Adipocyte (in vitro differentiated cells): ENCODE data around the gene RGMB.
A peak's percentile ranks its signal among the peaks of the same experiment; 100 is the strongest.

Experiments
- DNase-seq: peaks from one replicate; pipeline ENCODE4 v3.0.0-alpha.2; 2015; ENCODE audit warnings: low read depth
- H3K27me3 ChIP-seq: replicated peaks from 2 replicates; pipeline ENCODE4 v1.7.0; 2013; ENCODE audit warnings: mild to moderate bottlenecking, low read length, moderate library complexity; ENCODE audit not compliant: control insufficient read depth, insufficient read depth
- H3K36me3 ChIP-seq: 2 replicates; pipeline ENCODE4 v1.7.0; 2013; ENCODE audit warnings: low read length, mild to moderate bottlenecking, moderate library complexity; ENCODE audit not compliant: control insufficient read depth, insufficient read depth, severe bottlenecking
- H3K4me1 ChIP-seq: 2 replicates; pipeline ENCODE4 v1.7.0; 2013; ENCODE audit warnings: mild to moderate bottlenecking, low read length, moderate library complexity; ENCODE audit not compliant: control insufficient read depth, insufficient read depth
- H3K4me3 ChIP-seq: 2 replicates; pipeline ENCODE4 v1.7.0; 2013; ENCODE audit warnings: mild to moderate bottlenecking, low read length, moderate library complexity
- H3K9ac ChIP-seq: 2 replicates; pipeline ENCODE4 v1.7.0; 2013; ENCODE audit warnings: mild to moderate bottlenecking, low read length, moderate library complexity
- H3K9me3 ChIP-seq: 2 replicates; pipeline ENCODE4 v1.7.0; 2013; ENCODE audit warnings: mild to moderate bottlenecking, low read length, moderate library complexity; ENCODE audit not compliant: control insufficient read depth

RGMB gene

GRCh38 chr5:98775246-98776065, 2.0 kb downstream of the RGMB start:
- no peaks in the 10 kb centered on the region for H3K27me3 ChIP-seq
- H3K36me3 ChIP-seq: peaks cover 18% of the 10 kb centered on the region

GRCh38 chr5:98776066-98776705, 2.7 kb downstream of the RGMB start:
- Histone ChIP-seq H3K4me1 (peaks cover 59% of the 10 kb centered on the region), H3K36me3 (peaks cover 25% of the 10 kb centered on the region), H3K27me3 (no peaks in the 10 kb centered on the region), H3K9ac (peak overlapping the region; percentile 96), H3K4me3 (peak overlapping the region; percentile 90), H3K9me3 (no peaks in the 10 kb centered on the region)
- DNase-seq: peak; percentile 85

More at GRCh38 chr5:98775246-98776065, 2.0 kb downstream of the RGMB start:
- no peak for DNase-seq
- H3K4me1 ChIP-seq: peaks cover 55% of the 10 kb centered on the region
- H3K4me3 ChIP-seq: peak overlapping the region; percentile 90
- peak overlapping the region; percentile 96 for H3K9ac ChIP-seq
- H3K9me3 ChIP-seq: no peaks in the 10 kb centered on the region

GRCh38 chr5:98777295-98777694, 3.8 kb downstream of the RGMB start:
- no peak for DNase-seq
- Histone ChIP-seq H3K36me3 (peaks cover 36% of the 10 kb centered on the region), H3K4me1 (peaks cover 51% of the 10 kb centered on the region), H3K9me3 (no peaks in the 10 kb centered on the region), H3K9ac (no peak overlapping the region), H3K27me3 (no peaks in the 10 kb centered on the region), H3K4me3 (peak overlapping the region; percentile 36)

GRCh38 chr5:98779264-98779877, 5.9 kb downstream of the RGMB start:
- Histone ChIP-seq H3K9me3 (no peaks in the 10 kb centered on the region), H3K4me3 (peak overlapping the region; percentile 40), H3K27me3 (no peaks in the 10 kb centered on the region), H3K4me1 (peaks cover 51% of the 10 kb centered on the region), H3K36me3 (peaks cover 56% of the 10 kb centered on the region), H3K9ac (no peak overlapping the region)
- DNase-seq: no peak

- H3K9me3 ChIP-seq: no peaks in the 10 kb centered on the region
- H3K27me3 ChIP-seq: no peaks in the 10 kb centered on the region
- H3K4me1 ChIP-seq: peaks cover 60% of the 10 kb centered on the region
- H3K36me3 ChIP-seq: peaks cover 64% of the 10 kb centered on the region
- H3K4me3 ChIP-seq: no peak overlapping the region
- H3K9ac ChIP-seq: no peak overlapping the region
- DNase-seq: no peak
These were observed 6.9 kb downstream of the RGMB start for GRCh38 chr5:98780390-98780789.

- no peak overlapping the region for H3K9ac ChIP-seq
- peaks cover 61% of the 10 kb centered on the region for H3K36me3 ChIP-seq
- no peaks in the 10 kb centered on the region for H3K9me3 ChIP-seq
- H3K4me1 ChIP-seq: peaks cover 60% of the 10 kb centered on the region
- DNase-seq: no peak
- H3K4me3 ChIP-seq: no peak overlapping the region
- no peaks in the 10 kb centered on the region for H3K27me3 ChIP-seq
These were observed 8.1 kb downstream of the RGMB start for GRCh38 chr5:98781520-98781919.

GRCh38 chr5:98781964-98782363, 8.5 kb downstream of the RGMB start:
- H3K9ac ChIP-seq: no peak overlapping the region
- H3K4me1 ChIP-seq: peaks cover 63% of the 10 kb centered on the region
- H3K4me3 ChIP-seq: no peak overlapping the region
- no peaks in the 10 kb centered on the region for H3K27me3 ChIP-seq
- H3K36me3 ChIP-seq: peaks cover 64% of the 10 kb centered on the region
- no peak for DNase-seq
- no peaks in the 10 kb centered on the region for H3K9me3 ChIP-seq

GRCh38 chr5:98783051-98783649, 9.7 kb downstream of the RGMB start:
- Histone ChIP-seq H3K4me3 (no peak overlapping the region), H3K36me3 (peaks cover 73% of the 10 kb centered on the region), H3K9me3 (no peaks in the 10 kb centered on the region), H3K9ac (no peak overlapping the region), H3K4me1 (peaks cover 65% of the 10 kb centered on the region), H3K27me3 (no peaks in the 10 kb centered on the region)
- DNase-seq: no peak

- H3K27me3 ChIP-seq: no peaks in the 10 kb centered on the region
- peak overlapping the region; percentile 46 for H3K9ac ChIP-seq
- peaks cover 63% of the 10 kb centered on the region for H3K4me1 ChIP-seq
- H3K36me3 ChIP-seq: peaks cover 83% of the 10 kb centered on the region
- H3K9me3 ChIP-seq: no peaks in the 10 kb centered on the region
- DNase-seq: peak; percentile 81
- H3K4me3 ChIP-seq: peak overlapping the region; percentile 14
These were observed 10.9 kb downstream of the RGMB start for GRCh38 chr5:98784411-98784810.

- Histone ChIP-seq H3K9ac (peak overlapping the region; percentile 46), H3K9me3 (no peaks in the 10 kb centered on the region), H3K27me3 (no peaks in the 10 kb centered on the region), H3K4me3 (peak overlapping the region; percentile 14), H3K4me1 (peaks cover 64% of the 10 kb centered on the region), H3K36me3 (peaks cover 79% of the 10 kb centered on the region)
- DNase-seq: no peak
These were observed 11.8 kb downstream of the RGMB start for GRCh38 chr5:98785244-98785643.
